ENCODE data around the gene PDC. TPM values are rescaled to one million over a fixed set of nuclear protein-coding genes. Genes with fewer than 3 reads are reported as not detected.
A peak's percentile ranks its signal among the peaks of the same experiment; 100 is the strongest.
"Not testable (repeated sequence)": the region's sequence is repeated elsewhere in the genome, so short reads cannot be mapped to it uniquely, and the experiment has no call there.

The PDC gene
- total RNA-seq, 2 experiments from 2014 or later, result not detected

DNA sequence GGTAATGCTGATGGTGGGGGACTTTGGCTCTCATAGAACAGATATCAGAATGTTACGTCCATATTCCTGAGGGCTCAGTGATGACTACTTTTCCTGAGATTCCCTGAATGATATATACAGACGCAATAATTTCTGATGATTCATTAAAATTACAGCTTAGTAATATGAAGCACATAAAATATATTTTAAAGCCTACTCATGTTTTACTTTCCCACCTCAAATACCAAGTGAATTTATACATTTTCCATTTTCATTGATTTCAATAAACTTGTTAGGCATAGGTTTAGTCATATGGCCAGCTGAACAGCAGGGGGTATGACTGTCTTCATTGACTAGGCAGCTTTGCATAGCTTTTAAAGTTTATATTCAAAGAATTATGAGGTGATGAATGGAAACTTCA lies 26.2 kb upstream of the PDC start:
- CTCF ChIA-PET, result interaction anchor here (1.2 kb wide), 1 partner anchor 9 kb away, joined by 3 read pairs; no protein-coding TSS in a partner anchor
- no peak for DNase-seq
- H3K36me3 Mint-ChIP-seq, result no peaks in the 10 kb centered on the region
- no peaks in the 10 kb centered on the region for H3K27me3 Mint-ChIP-seq
- H3K9me3 Mint-ChIP-seq, result no peaks in the 10 kb centered on the region
- H3K4me1 Mint-ChIP-seq (ENCODE audit: low read depth), result no peaks in the 10 kb centered on the region
- H3K4me3 Mint-ChIP-seq, result no peak overlapping the region
- H3K27ac Mint-ChIP-seq, result no peak overlapping the region
- intact Hi-C loops (cut with micrococcal nuclease), result loop anchor here (10.0 kb wide), 1 partner anchor 128 kb away; no protein-coding TSS in a partner anchor
- POLR2A ChIA-PET, result no interaction called here

DNA sequence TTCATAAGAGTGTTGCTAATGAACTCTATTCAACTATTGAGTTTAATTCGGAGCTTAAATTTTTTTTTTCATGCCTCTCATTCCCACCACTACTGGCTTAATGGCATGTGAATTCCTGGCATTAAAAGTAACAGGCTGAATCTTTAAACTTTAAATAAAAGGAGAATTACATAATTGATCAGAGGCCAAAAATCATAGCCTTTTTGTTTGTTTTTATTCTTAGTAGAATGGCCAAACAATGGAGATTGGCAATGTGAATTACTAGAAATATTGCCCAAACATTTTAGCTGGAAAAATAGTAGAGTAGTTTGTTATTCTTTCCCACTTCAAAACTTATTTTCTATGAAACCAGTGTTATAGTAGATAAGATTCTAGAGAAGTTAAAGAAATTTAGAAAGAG lies 25.1 kb upstream of the PDC start:
- DNase-seq, result no peak
- no peaks in the 10 kb centered on the region for H3K36me3 Mint-ChIP-seq
- no peak overlapping the region for H3K27ac Mint-ChIP-seq
- no peaks in the 10 kb centered on the region for H3K27me3 Mint-ChIP-seq
- no peaks in the 10 kb centered on the region for H3K4me1 Mint-ChIP-seq (ENCODE audit: low read depth)
- intact Hi-C loops (cut with micrococcal nuclease), result loop anchor here (10.0 kb wide), 1 partner anchor 129 kb away; no protein-coding TSS in a partner anchor
- H3K9me3 Mint-ChIP-seq, result no peaks in the 10 kb centered on the region
- ChIA-PET CTCF (interaction anchor here (0.6 kb wide), 1 partner anchor 501 kb away, joined by 3 read pairs; no protein-coding TSS in a partner anchor), POLR2A (no interaction called here)
- no peak overlapping the region for H3K4me3 Mint-ChIP-seq

DNA sequence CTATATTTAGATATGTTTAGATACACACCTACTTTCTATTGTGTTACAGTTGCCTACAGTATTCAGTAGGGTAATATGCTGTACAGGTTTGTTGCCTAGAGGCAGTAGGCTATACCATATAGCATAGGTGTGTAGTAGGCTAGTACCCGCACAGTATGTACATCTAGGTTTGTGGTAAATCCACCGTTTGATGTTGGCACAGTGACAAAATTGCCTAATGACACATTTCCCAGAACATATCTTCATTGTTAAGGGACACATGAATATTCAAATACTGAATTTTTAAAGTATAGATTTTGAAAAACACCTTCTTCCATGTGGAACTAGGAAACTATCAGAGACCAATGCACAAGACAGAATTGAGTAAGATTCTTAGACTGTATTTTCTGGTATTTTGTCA lies 22.6 kb upstream of the PDC start:
- DNase-seq, result no peak
- no peaks in the 10 kb centered on the region for H3K4me1 Mint-ChIP-seq (ENCODE audit: low read depth)
- POLR2A ChIA-PET, result no interaction called here
- H3K27ac Mint-ChIP-seq, result no peak overlapping the region
- H3K27me3 Mint-ChIP-seq, result no peaks in the 10 kb centered on the region
- CTCF ChIA-PET, result interaction anchor here (0.9 to 1.0 kb wide), 3 partner anchors 12 to 501 kb away, joined by 3 to 4 read pairs (median 3); no protein-coding TSS in a partner anchor
- no peak overlapping the region for H3K4me3 Mint-ChIP-seq
- intact Hi-C loops (cut with micrococcal nuclease), result loop anchor here (2.0 to 10.0 kb wide), 2 partner anchors 131 to 197 kb away; partner anchors contain the start of gene PTGS2
- H3K9me3 Mint-ChIP-seq, result no peaks in the 10 kb centered on the region
- no peaks in the 10 kb centered on the region for H3K36me3 Mint-ChIP-seq

GRCh38 chr1:186482661-186483255 lies 21.8 kb upstream of the PDC start:
- Mint-ChIP-seq H3K36me3 (no peaks in the 10 kb centered on the region), H3K4me3 (no peak overlapping the region), H3K27me3 (no peaks in the 10 kb centered on the region), H3K27ac (no peak overlapping the region), H3K9me3 (no peaks in the 10 kb centered on the region), H3K4me1 (ENCODE audit: low read depth) (no peaks in the 10 kb centered on the region)
- DNase-seq, result peak; percentile 53
- ChIA-PET CTCF (interaction anchor here (0.8 to 1.2 kb wide), 5 partner anchors 10 to 504 kb away, joined by 3 to 10 read pairs (median 3); no protein-coding TSS in a partner anchor), POLR2A (no interaction called here)
- intact Hi-C loops (cut with micrococcal nuclease), result loop anchor here (1.0 to 10.0 kb wide), 3 partner anchors 132 to 504 kb away; partner anchors contain the start of gene PTGS2

GRCh38 chr1:186481303-186481888 lies 20.5 kb upstream of the PDC start:
- CTCF ChIA-PET, result interaction anchor here (1.4 kb wide), 1 partner anchor 505 kb away, joined by 4 read pairs; no protein-coding TSS in a partner anchor
- Mint-ChIP-seq H3K4me1 (ENCODE audit: low read depth) (no peaks in the 10 kb centered on the region), H3K36me3 (no peaks in the 10 kb centered on the region), H3K9me3 (no peaks in the 10 kb centered on the region), H3K27ac (no peak overlapping the region), H3K4me3 (no peak overlapping the region), H3K27me3 (no peaks in the 10 kb centered on the region)
- POLR2A ChIA-PET, result no interaction called here
- DNase-seq, result no peak
- intact Hi-C loops (cut with micrococcal nuclease), result loop anchor here (10.0 kb wide), 1 partner anchor 133 kb away; no protein-coding TSS in a partner anchor

- POLR2A ChIA-PET, result no interaction called here
- Mint-ChIP-seq H3K4me1 (ENCODE audit: low read depth) (no peaks in the 10 kb centered on the region), H3K4me3 (no peak overlapping the region), H3K9me3 (no peaks in the 10 kb centered on the region), H3K27ac (no peak overlapping the region), H3K27me3 (no peaks in the 10 kb centered on the region), H3K36me3 (no peaks in the 10 kb centered on the region)
- CTCF ChIA-PET, result interaction anchor here (0.9 kb wide), 1 partner anchor 104 kb away, joined by 3 read pairs; the partner anchor contains the start of gene TPR
- intact Hi-C loops (cut with micrococcal nuclease), result loop anchor here (5.0 kb wide), 1 partner anchor 77 kb away; no protein-coding TSS in a partner anchor
- DNase-seq, result no peak
Measured at GRCh38 chr1:186479162-186479561, 18.2 kb upstream of the PDC start.

DNA sequence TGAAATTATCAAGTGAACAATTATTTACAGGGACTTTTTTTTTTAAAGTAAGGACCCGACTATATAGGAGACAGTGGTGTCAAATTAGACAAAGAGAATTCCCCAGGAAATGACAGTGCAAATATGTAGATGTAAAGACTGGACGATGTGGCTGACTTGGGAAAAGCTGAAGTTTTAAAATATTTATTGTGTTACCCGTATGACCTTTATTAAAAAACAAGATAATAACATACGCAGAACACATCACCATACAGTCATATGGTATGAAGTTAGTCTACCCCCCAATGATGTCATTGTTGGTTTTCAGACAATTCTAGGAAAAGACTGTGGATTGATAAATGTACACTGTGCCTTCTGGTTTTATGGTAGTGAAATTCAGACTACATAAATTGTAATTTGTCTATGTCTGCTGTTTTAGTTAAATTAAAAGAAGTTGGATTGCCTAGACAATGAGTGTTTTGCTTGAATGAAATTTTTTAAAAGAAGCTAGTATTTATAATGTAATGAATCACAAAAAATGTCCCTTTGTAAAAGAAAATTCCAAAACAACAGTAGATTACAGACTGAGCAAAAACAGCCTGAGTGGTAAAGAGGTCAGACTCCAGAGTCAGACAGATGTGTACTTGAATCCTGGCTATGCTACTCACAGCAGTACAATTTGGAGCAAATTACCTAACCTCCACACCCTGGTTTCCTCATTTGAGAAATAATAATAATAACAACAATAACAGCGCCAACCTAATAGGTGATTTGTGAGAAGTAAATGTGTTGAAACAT lies 15.5 kb upstream of the PDC start:
- POLR2A ChIA-PET, result no interaction called here
- no peak for DNase-seq
- H3K4me1 Mint-ChIP-seq (ENCODE audit: low read depth), result no peaks in the 10 kb centered on the region
- intact Hi-C loops (cut with micrococcal nuclease), result loop anchor here (5.0 kb wide), 1 partner anchor 74 kb away; no protein-coding TSS in a partner anchor
- no peaks in the 10 kb centered on the region for H3K36me3 Mint-ChIP-seq
- H3K4me3 Mint-ChIP-seq, result no peak overlapping the region
- no peaks in the 10 kb centered on the region for H3K27me3 Mint-ChIP-seq
- H3K9me3 Mint-ChIP-seq, result no peaks in the 10 kb centered on the region
- H3K27ac Mint-ChIP-seq, result no peak overlapping the region
- CTCF ChIA-PET, result interaction anchor here (0.7 to 1.0 kb wide), 2 partner anchors 101 to 105 kb away, joined by 3 to 5 read pairs; partner anchors contain the start of gene TPR

DNA sequence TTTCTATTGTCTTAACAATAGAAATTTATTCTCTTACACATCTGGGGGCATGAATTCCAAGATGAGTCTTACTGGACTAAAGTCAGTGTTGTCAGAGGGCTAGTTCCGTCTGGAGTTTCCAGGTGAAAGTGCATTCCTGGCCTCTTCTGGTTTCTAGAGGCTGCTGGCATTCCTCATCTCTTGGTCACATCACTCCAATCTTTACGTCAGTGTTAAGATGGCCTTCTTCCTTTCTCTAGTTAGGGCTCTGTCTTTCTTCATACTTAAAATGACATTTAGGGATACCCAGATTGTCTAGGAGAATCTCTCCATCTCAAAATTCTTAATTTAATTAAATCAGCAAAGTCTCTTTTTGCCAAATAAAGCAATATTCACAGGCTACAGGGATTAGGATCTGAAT lies 13.3 kb upstream of the PDC start:
- intact Hi-C loops (cut with micrococcal nuclease), result no loop called here
- Mint-ChIP-seq H3K27ac (no peak overlapping the region), H3K27me3 (no peaks in the 10 kb centered on the region), H3K9me3 (no peaks in the 10 kb centered on the region), H3K4me3 (no peak overlapping the region), H3K36me3 (no peaks in the 10 kb centered on the region), H3K4me1 (ENCODE audit: low read depth) (no peaks in the 10 kb centered on the region)
- CTCF ChIA-PET, result no interaction called here
- POLR2A ChIA-PET, result no interaction called here
- no peak for DNase-seq

GRCh38 chr1:186473047-186473446 lies 12.1 kb upstream of the PDC start:
- Mint-ChIP-seq H3K4me1 (ENCODE audit: low read depth) (no peaks in the 10 kb centered on the region), H3K27ac (no peak overlapping the region), H3K36me3 (no peaks in the 10 kb centered on the region), H3K9me3 (no peaks in the 10 kb centered on the region), H3K27me3 (no peaks in the 10 kb centered on the region), H3K4me3 (no peak overlapping the region)
- no peak for DNase-seq
- ChIA-PET POLR2A (no interaction called here), CTCF (interaction anchor here (1.0 kb wide), 1 partner anchor 98 kb away, joined by 3 read pairs; the partner anchor contains the start of gene TPR)
- intact Hi-C loops (cut with micrococcal nuclease), result no loop called here

DNA sequence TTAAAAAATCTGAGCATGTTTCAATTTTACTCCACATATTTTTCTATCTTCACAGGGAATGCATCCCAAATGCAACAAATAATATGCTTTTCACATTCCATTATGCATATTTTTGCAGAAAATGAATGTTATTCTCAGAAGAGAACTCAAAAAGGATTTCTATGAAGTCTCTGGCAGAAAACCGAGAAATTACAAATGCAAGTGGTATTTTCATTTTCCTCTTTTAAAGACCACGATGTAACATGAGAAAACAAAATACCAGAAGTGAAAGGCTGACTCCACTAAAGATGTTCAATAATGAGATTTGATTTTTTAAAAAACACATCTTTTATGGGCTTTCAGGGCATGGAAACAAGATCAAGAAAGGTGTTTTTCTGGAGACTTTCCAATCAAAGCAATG lies 5.0 kb upstream of the PDC start:
- CTCF ChIA-PET, result no interaction called here
- Mint-ChIP-seq H3K27me3 (peaks cover 6% of the 10 kb centered on the region), H3K4me1 (ENCODE audit: low read depth) (no peaks in the 10 kb centered on the region), H3K27ac (no peak overlapping the region), H3K36me3 (no peaks in the 10 kb centered on the region), H3K4me3 (no peak overlapping the region), H3K9me3 (no peaks in the 10 kb centered on the region)
- POLR2A ChIA-PET, result no interaction called here
- DNase-seq, result no peak
- intact Hi-C loops (cut with micrococcal nuclease), result no loop called here

- POLR2A ChIA-PET; H3K27ac Mint-ChIP-seq; DNase-seq; CTCF ChIA-PET; H3K27me3 Mint-ChIP-seq; H3K36me3 Mint-ChIP-seq; intact Hi-C loops (cut with micrococcal nuclease); H3K9me3 Mint-ChIP-seq; H3K4me1 Mint-ChIP-seq (ENCODE audit: low read depth); H3K4me3 Mint-ChIP-seq: not testable (repeated sequence)
Measured at GRCh38 chr1:186465491-186465890, 4.6 kb upstream of the PDC start.

- Mint-ChIP-seq H3K9me3 (no peaks in the 10 kb centered on the region), H3K27me3 (peaks cover 6% of the 10 kb centered on the region), H3K27ac (no peak overlapping the region), H3K36me3 (no peaks in the 10 kb centered on the region), H3K4me3 (no peak overlapping the region), H3K4me1 (ENCODE audit: low read depth) (no peaks in the 10 kb centered on the region)
- DNase-seq, result no peak
- ChIA-PET CTCF (no interaction called here), POLR2A (no interaction called here)
- intact Hi-C loops (cut with micrococcal nuclease), result no loop called here
Measured at GRCh38 chr1:186463926-186464325, 3.0 kb upstream of the PDC start.

Data from activated CD4-positive, alpha-beta memory T cell treated with anti-CD3 and anti-CD28 coated beads for 36 hours (primary cell).